Nephron progenitor cell (in vitro differentiated cells): ENCODE measurements around the gene SERPINB12.

Experiments
- DNase-seq: peaks from one replicate; pipeline ENCODE4 v3.0.0; 2021
- H3K27ac Mint-ChIP-seq: 2 replicates; pipeline ENCODE4 v1.8.0; 2021; ENCODE audit warnings: mild to moderate bottlenecking, moderate library complexity, mixed read lengths
- H3K27me3 Mint-ChIP-seq: 2 replicates; pipeline ENCODE4 v1.8.0; 2021; ENCODE audit warnings: mild to moderate bottlenecking, low read depth, mixed read lengths; ENCODE audit not compliant: poor library complexity
- H3K36me3 Mint-ChIP-seq: 2 replicates; pipeline ENCODE4 v1.8.0; 2021; ENCODE audit warnings: low read depth, mixed read lengths
- H3K4me1 Mint-ChIP-seq: 2 replicates; pipeline ENCODE4 v1.8.0; 2021; ENCODE audit warnings: mixed read lengths
- H3K4me3 Mint-ChIP-seq: 2 replicates; pipeline ENCODE4 v1.8.0; 2021; ENCODE audit warnings: mild to moderate bottlenecking, moderate library complexity, mixed read lengths
- H3K9me3 Mint-ChIP-seq: 2 replicates; pipeline ENCODE4 v1.8.0; 2021; ENCODE audit warnings: mild to moderate bottlenecking, moderate library complexity, mixed read lengths
- TF ChIP-seq, protein P1 (sequence below): fragments of 200-600 bp; sonication (generic); IDR thresholded peaks from 2 replicates; pipeline ENCODE4 v1.5.0; 2021; ENCODE audit warnings: antibody characterized with exemption

The SERPINB12 gene

DNA sequence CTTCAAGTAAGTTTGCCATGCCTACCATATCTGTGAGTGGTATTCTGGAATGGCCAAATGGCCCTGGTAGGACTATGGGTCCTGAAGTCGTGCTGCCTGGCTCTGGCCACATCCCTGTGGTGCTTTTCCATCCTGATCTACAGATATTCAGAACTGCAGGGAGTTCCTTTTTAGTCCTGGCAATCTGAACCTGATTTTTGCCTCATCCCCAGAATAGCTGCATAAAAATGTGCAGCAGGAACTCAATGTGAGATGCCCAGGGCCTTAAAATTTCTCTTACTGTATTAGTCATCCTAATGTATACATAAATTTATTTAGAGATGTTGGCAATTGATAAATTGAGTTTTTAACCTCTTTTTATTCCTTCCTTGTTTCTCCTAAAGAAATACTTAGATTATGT lies 50.3 kb downstream of the SERPINB12 start:
- TF ChIP-seq, protein P1, sequence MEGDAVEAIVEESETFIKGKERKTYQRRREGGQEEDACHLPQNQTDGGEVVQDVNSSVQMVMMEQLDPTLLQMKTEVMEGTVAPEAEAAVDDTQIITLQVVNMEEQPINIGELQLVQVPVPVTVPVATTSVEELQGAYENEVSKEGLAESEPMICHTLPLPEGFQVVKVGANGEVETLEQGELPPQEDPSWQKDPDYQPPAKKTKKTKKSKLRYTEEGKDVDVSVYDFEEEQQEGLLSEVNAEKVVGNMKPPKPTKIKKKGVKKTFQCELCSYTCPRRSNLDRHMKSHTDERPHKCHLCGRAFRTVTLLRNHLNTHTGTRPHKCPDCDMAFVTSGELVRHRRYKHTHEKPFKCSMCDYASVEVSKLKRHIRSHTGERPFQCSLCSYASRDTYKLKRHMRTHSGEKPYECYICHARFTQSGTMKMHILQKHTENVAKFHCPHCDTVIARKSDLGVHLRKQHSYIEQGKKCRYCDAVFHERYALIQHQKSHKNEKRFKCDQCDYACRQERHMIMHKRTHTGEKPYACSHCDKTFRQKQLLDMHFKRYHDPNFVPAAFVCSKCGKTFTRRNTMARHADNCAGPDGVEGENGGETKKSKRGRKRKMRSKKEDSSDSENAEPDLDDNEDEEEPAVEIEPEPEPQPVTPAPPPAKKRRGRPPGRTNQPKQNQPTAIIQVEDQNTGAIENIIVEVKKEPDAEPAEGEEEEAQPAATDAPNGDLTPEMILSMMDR = no peak
- H3K36me3 Mint-ChIP-seq = no peaks in the 10 kb centered on the region
- no peak overlapping the region for H3K4me3 Mint-ChIP-seq
- no peaks in the 10 kb centered on the region for H3K9me3 Mint-ChIP-seq
- peaks cover 5% of the 10 kb centered on the region for H3K27me3 Mint-ChIP-seq
- H3K4me1 Mint-ChIP-seq = peaks cover 5% of the 10 kb centered on the region
- no peak overlapping the region for H3K27ac Mint-ChIP-seq
- no peak for DNase-seq

DNA sequence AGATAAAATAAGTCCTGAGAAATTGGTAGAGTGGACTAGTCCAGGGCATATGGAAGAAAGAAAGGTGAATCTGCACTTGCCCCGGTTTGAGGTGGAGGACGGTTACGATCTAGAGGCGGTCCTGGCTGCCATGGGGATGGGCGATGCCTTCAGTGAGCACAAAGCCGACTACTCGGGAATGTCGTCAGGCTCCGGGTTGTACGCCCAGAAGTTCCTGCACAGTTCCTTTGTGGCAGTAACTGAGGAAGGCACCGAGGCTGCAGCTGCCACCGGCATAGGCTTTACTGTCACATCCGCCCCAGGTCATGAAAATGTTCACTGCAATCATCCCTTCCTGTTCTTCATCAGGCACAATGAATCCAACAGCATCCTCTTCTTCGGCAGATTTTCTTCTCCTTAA lies 54.8 kb downstream of the SERPINB12 start:
- no peak for DNase-seq
- Mint-ChIP-seq H3K4me1 (no peaks in the 10 kb centered on the region), H3K36me3 (no peaks in the 10 kb centered on the region), H3K27ac (no peak overlapping the region), H3K27me3 (no peaks in the 10 kb centered on the region), H3K9me3 (no peaks in the 10 kb centered on the region), H3K4me3 (no peak overlapping the region)
- TF ChIP-seq, protein P1 = no peak

DNA sequence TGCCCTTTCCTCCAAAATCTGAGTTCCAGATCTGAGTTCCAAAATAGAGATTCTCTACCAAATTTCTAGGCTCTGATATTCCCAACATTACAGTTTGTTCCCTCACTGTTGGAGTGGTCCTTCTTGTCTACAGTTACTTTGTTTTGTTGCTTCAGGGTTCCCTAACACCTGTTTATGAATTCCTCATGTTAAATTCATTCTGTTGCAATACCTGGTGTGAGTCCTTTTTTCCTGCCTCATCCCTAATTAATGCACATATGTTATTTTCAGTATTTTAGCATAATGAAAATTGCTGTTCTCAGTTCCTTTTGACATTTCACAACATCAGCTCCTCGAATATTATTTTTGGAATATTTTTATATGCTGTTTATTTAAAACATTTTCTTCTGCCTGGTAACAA lies 61.2 kb downstream of the SERPINB12 start:
- DNase-seq = no peak
- Mint-ChIP-seq H3K27ac (no peak overlapping the region), H3K4me3 (no peak overlapping the region), H3K36me3 (no peaks in the 10 kb centered on the region), H3K27me3 (peaks cover 4% of the 10 kb centered on the region), H3K4me1 (no peaks in the 10 kb centered on the region), H3K9me3 (no peaks in the 10 kb centered on the region)
- TF ChIP-seq, protein P1 = no peak

DNA sequence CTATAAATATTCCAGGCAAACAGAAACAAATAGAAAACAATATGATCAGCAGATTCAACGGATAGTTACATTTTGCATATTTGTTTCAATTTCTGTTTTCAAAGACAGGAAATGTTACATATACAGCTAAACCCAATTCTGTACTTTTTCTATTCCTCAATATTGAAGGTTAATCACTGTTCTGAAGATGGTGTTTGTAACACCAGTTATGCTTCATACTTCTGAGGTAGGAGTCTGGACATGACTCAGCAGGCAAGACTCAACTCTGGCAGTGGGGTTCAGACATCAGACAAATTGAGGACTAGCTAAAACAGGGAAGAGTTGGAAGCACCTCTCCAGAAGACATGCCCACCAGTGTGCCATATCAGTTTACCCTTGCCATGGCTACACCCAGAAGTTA lies 61.6 kb downstream of the SERPINB12 start:
- Mint-ChIP-seq H3K4me3 (no peak overlapping the region), H3K4me1 (no peaks in the 10 kb centered on the region), H3K9me3 (no peaks in the 10 kb centered on the region), H3K36me3 (no peaks in the 10 kb centered on the region), H3K27ac (no peak overlapping the region), H3K27me3 (peaks cover 4% of the 10 kb centered on the region)
- DNase-seq = no peak
- TF ChIP-seq, protein P1 = no peak

DNA sequence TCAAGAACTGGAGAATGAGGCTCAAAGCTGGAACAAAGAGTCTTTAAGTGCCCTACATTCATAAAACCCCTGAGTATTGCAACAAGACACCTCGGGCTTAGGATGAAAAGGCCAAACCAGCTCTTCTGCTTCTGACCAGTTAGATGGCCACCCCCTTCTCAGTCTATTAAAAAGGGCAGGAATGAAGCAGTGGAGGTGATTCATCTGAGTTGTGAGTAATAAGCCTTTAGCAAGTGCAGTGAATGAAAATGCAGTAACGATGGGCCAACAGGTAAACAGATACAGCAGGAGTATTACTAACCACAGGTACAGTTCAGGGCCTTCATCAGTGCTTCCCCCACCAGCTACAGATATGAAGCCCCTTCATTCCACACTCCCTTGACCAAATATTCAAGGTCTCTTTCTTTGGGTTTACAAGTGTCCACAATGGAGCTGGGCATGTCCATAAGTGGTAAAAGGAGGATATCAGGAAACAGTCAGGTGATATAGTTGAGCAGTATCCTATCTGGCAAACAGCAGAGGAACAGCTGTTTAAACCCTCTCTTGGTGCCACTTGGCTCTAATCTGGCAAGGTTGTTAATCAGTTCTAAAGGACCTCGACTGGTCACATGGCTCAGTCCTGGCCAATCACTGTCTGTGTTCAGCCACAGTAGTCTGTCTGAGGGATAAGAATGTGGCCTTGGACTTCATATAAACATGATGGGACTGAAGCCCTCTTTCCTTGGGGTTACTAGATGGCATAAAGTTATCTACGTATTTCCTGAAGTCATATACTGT lies 62.8 kb downstream of the SERPINB12 start:
- TF ChIP-seq, protein P1 = no peak
- Mint-ChIP-seq H3K36me3 (no peaks in the 10 kb centered on the region), H3K4me1 (no peaks in the 10 kb centered on the region), H3K9me3 (no peaks in the 10 kb centered on the region), H3K27ac (no peak overlapping the region), H3K27me3 (peaks cover 4% of the 10 kb centered on the region), H3K4me3 (no peak overlapping the region)
- DNase-seq = no peak

DNA sequence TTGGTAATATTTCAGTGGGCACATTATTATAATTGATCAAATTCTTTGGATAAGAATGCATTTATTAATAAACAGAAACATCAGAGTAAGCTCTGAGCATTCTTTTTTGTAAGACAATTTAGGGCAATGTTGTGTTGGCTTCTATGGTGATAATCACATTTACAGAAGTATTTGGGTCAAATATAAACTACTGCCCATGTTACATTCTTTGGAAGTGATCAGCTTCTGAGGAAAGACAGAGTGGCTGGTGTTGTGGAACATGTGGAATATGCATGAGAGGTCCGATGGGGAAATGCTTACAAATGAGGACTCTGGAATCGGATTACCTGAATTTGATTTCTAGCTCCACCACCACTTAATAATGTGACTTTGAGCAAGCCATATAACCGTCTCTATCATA lies 64.4 kb downstream of the SERPINB12 start:
- Mint-ChIP-seq H3K4me1 (no peaks in the 10 kb centered on the region), H3K27me3 (peaks cover 4% of the 10 kb centered on the region), H3K9me3 (no peaks in the 10 kb centered on the region)

More for the DNA sequence above, 64.4 kb downstream of the SERPINB12 start:
- no peak overlapping the region for H3K27ac Mint-ChIP-seq
- no peak for DNase-seq
- TF ChIP-seq, protein P1 = no peak
- H3K4me3 Mint-ChIP-seq = no peak overlapping the region
- H3K36me3 Mint-ChIP-seq = no peaks in the 10 kb centered on the region
